Measurements from ENCODE around the gene ZNF101.

The ZNF101 gene

DNA sequence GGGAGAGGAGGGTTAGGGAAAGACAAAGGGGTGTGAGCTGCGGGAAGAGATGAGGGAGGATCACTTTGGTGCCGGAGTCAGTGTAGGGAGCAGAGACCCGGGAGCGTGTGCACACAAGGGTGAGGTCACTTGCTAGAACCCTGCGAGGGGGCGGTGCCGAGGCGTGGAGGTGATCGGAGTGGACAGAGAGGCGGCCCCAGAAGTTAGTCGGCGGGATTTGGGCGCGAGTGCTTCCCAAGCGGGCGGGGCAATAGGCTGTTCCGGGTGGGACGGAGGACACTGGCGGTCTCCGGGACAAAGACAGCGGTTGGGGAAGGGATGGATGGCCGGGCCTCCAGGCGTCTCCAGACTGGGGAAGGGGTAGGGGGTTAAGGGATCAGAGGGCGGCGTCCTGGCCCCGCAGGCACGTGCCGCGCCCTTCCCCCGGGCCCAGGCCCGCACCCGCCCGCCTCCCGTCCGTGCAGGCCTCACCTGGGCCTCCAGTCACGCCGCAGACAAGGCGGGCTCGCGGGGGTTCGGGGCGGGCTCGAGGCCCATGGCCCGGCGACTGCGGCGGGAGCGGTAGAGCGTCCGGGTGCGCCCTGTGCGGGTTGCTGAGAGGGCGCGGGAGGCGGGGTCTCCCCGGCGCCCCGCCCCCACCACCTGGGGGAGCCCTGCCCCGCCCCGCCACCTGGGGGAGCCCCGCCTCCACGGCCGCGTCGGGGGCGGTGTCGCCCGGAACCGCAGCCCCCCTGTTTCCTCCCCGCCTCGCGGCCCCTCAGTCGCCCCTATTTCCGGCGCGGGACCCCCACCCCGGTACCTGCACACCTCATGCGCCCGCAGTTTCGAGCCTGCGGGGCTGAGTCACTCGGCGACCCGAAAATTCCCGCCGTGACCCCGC, 40.8 kb upstream of the ZNF101 start, which contains the start of gene LPAR2:
Gene LPAR2, minus strand, starts transcription at position 600 of the 880 bp plus-strand sequence. CDS start 945 bp downstream, outside the sequence.
- in situ Hi-C loops (cut with HindIII; ENCODE audit: low sequenced_read_pairs) = no loop called here
- no peak for TF ChIP-seq CTCF (IDR thresholded peaks at IDR 0.05; ENCODE audit: low read depth, low read length, missing control alignments)
- DNase-seq (ENCODE audit: low read depth) = no peak
- H3K4me3 ChIP-seq (ENCODE audit: low read depth, low read length) = peak within 1 kb of the TSS; percentile 38

DNA sequence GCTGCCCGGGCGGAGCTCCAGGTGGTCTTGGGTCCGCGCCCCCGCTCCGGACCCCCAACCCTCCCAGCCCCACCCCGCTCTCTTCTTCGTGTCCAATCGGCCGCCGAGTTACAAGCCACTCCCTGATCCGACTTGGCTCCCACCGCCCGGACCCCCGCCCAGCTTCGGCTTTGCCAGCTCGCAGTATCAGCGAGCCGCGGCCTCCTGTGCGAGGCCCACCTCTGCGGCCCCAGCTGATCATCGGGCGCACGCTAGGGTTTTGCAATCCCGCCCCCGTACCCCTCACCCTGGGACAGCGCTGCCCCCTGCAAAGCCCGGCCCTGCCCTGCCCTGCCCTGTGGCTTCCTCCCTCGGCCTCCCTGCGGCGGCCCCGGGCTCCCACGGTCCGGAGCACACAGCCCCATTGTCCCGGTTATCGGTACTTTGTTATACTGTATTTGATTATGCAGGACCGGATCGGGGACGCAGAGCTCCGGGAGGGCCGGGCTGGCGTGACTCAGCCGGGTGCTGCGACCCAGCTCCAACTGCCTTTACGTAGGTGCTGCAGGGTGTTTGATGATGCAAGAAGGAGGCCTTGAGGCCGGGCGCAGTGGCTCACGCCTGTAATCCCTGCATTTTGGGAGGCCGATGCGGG, 40.0 kb upstream of the ZNF101 start:
- DNase-seq (ENCODE audit: low read depth) = no peak
- in situ Hi-C loops (cut with HindIII; ENCODE audit: low sequenced_read_pairs) = no loop called here
- TF ChIP-seq CTCF (IDR thresholded peaks at IDR 0.05; ENCODE audit: low read depth, low read length, missing control alignments) = no peak
- H3K4me3 ChIP-seq (ENCODE audit: low read depth, low read length) = peak overlapping the region; percentile 38

GRCh38 chr19:19630062-19630414, 38.6 kb upstream of the ZNF101 start:
- no peak for DNase-seq (ENCODE audit: low read depth)
- in situ Hi-C loops (cut with HindIII; ENCODE audit: low sequenced_read_pairs) = no loop called here
- TF ChIP-seq CTCF (IDR thresholded peaks at IDR 0.05; ENCODE audit: low read depth, low read length, missing control alignments) = no peak
- no peak overlapping the region for H3K4me3 ChIP-seq (ENCODE audit: low read depth, low read length)

- no peak overlapping the region for H3K4me3 ChIP-seq (ENCODE audit: low read depth, low read length)
- in situ Hi-C loops (cut with HindIII; ENCODE audit: low sequenced_read_pairs) = no loop called here
- no peak for DNase-seq (ENCODE audit: low read depth)
- no peak for TF ChIP-seq CTCF (IDR thresholded peaks at IDR 0.05; ENCODE audit: low read depth, low read length, missing control alignments)
Observed at GRCh38 chr19:19630426-19630825, 38.2 kb upstream of the ZNF101 start.

DNA sequence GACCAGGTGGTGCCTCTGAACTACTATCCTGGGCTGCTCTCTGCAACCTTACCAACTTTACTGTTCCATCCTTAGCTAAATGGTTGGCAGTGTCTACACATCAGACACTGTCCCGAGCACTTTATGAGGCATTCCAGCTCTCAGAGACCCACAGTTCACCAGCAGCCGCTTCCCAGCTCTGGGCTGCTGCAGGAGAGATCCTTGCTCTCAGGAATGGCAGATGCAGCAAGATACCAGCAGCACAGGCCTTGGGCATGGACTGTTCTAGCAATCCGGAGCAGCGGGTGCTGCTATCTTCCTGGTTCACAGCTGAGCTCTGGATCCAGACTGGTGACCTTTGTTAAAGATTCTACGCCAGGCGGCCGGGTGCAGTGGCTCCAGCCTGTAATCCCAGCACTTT, 37.3 kb upstream of the ZNF101 start:
- H3K4me3 ChIP-seq (ENCODE audit: low read depth, low read length) = no peak overlapping the region
- no peak for TF ChIP-seq CTCF (IDR thresholded peaks at IDR 0.05; ENCODE audit: low read depth, low read length, missing control alignments)
- in situ Hi-C loops (cut with HindIII; ENCODE audit: low sequenced_read_pairs) = no loop called here
- no peak for DNase-seq (ENCODE audit: low read depth)

GRCh38 chr19:19632661-19633060, 36.0 kb upstream of the ZNF101 start:
- in situ Hi-C loops (cut with HindIII; ENCODE audit: low sequenced_read_pairs) = no loop called here
- H3K4me3 ChIP-seq (ENCODE audit: low read depth, low read length) = no peak overlapping the region
- no peak for DNase-seq (ENCODE audit: low read depth)
- TF ChIP-seq CTCF (IDR thresholded peaks at IDR 0.05; ENCODE audit: low read depth, low read length, missing control alignments) = no peak
